Fibroblast of lung (primary cell): ENCODE measurements around the gene SBSN. TPM values are rescaled to one million over a fixed set of nuclear protein-coding genes. Genes with fewer than 3 reads are reported as not detected.
A peak's percentile ranks its signal among the peaks of the same experiment; 100 is the strongest.

Experiments
- DNase-seq, 2 donors: peaks; one replicate each; pipeline versions ENCODE4 v3.0.0 to v3.0.0-alpha.2; 2010; ENCODE audit warnings: low read depth in 2 of 2
- H2AFZ ChIP-seq: 2 replicates; pipeline ENCODE4 v1.5.1; 2012; ENCODE audit warnings: low read length, control low read depth, inconsistent platforms
- H3K27ac ChIP-seq: 2 replicates; pipeline ENCODE4 v1.5.1; 2011; ENCODE audit warnings: low read length, control low read depth; ENCODE audit not compliant: insufficient read depth
- H3K27me3 ChIP-seq: 2 replicates; pipeline ENCODE4 v1.5.1; 2011; ENCODE audit warnings: mild to moderate bottlenecking, low read length; ENCODE audit not compliant: control insufficient read depth, insufficient read depth
- H3K36me3 ChIP-seq: 2 replicates; pipeline ENCODE4 v1.5.1; 2011; ENCODE audit warnings: low read length; ENCODE audit not compliant: control insufficient read depth, insufficient read depth
- H3K4me1 ChIP-seq: 2 replicates; pipeline ENCODE4 v1.5.1; 2011; ENCODE audit warnings: low read length; ENCODE audit not compliant: control insufficient read depth, insufficient read depth; ENCODE audit errors: extremely low read depth
- H3K4me2 ChIP-seq: 2 replicates; pipeline ENCODE4 v1.5.1; 2011; ENCODE audit warnings: low read length, control low read depth; ENCODE audit not compliant: insufficient read depth; ENCODE audit errors: extremely low read depth
- H3K4me3 ChIP-seq, 4 experiments: fragments of 200-600 bp in 1 of 4; sonication (generic) in 1 of 4; replicated peaks in 1 of 4; 2 replicates each; pipeline ENCODE4 v1.5.1; 2011 to 2016; ENCODE audit warnings: low read length in 4 of 4, low read depth in 3 of 4, mild to moderate bottlenecking in 3 of 4, control low read depth in 2 of 4, inconsistent platforms in 1 of 4, mixed read lengths in 1 of 4; ENCODE audit not compliant: insufficient read depth in 1 of 4; ENCODE audit errors: control extremely low read depth in 1 of 4
- H3K79me2 ChIP-seq: 2 replicates; pipeline ENCODE4 v1.5.1; 2012; ENCODE audit warnings: mild to moderate bottlenecking, low read length, inconsistent platforms; ENCODE audit not compliant: control insufficient read depth, insufficient read depth
- H3K9ac ChIP-seq: 2 replicates; pipeline ENCODE4 v1.5.1; 2011; ENCODE audit warnings: mild to moderate bottlenecking, low read length, control low read depth; ENCODE audit not compliant: insufficient read depth
- H3K9me3 ChIP-seq: 2 replicates; pipeline ENCODE4 v1.5.1; 2012; ENCODE audit warnings: low read depth, low read length; ENCODE audit not compliant: control insufficient read depth, insufficient read depth
- H4K20me1 ChIP-seq: 2 replicates; pipeline ENCODE4 v1.5.1; 2011; ENCODE audit warnings: low read length; ENCODE audit not compliant: control insufficient read depth, insufficient read depth; ENCODE audit errors: extremely low read depth
- EZH2 ChIP-seq: IDR thresholded peaks from 2 replicates; pipeline ENCODE4 v1.5.1; 2012; ENCODE audit warnings: low read length, control low read depth, mild to moderate bottlenecking; ENCODE audit errors: missing control alignments
- polyA plus RNA-seq, 2 donors: library from polyadenylated mRNA; depleted of rRNA in 1 of 2; stranded (reverse) in 1 of 2; unstranded in 1 of 2; fragments of >200 nt; gene quantifications; 2 replicates each; pipeline ENCODE4 v1.2.1, GENCODE V29; 2011 to 2012; ENCODE audit warnings: missing spikeins in 1 of 2
- total RNA-seq: library from RNA; depleted of rRNA; stranded (reverse); fragments of >200 nt; gene quantifications from 2 replicates; pipeline ENCODE4 v1.2.1, GENCODE V29; 2014
- TF ChIP-seq, protein P1 (sequence below), 2 donors: IDR thresholded peaks in 1 of 2; conservative IDR thresholded peaks in 1 of 2; 1 replicate in 1 of 2; 2 replicates in 1 of 2; pipeline ENCODE4 v1.5.1; 2011 to 2012; ENCODE audit warnings: low read length in 2 of 2, control low read depth in 1 of 2, inconsistent platforms in 1 of 2, low read depth in 1 of 2, mild to moderate bottlenecking in 1 of 2

The SBSN gene
- total and polyA plus RNA-seq, 2 donors (not counting 1 experiment from before 2014, with no cell fraction given) = 1.6 to 4.1 TPM

DNA sequence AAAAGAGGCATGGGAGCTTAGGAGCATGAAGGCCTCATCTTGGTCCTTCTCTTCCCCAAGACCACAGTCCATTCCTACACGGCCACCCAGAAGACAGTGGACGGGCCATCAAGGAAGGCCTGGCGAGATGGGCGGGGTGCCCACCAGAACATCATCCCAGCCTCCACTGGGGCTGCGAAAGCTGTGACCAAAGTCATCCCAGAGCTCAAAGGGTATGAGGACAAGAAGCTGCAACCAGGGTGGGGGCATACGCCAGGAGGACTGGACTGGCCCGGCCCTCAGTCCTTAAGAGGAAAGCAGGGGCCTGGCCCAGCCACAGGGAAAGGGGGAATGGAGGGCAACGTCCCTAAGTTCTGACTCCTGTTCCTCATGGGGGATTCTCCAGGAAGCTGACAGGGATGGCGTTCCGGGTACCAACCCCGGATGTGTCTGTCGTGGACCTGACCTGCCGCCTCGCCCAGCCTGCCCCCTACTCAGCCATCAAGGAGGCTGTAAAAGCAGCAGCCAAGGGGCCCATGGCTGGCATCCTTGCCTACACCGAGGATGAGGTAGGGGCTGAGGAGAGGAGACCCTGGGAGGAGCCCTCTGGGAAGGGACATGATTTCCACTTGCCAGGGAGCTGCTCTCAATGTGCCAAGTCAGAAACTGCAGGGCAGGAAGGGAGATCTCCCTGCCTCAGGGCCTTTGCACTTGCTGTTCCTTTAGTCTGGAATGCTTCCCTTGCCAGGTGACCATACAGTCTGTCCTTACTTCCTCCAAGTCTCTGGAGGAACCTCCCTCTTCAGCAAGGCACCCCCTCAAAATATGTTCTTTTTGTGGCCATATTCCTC lies 15.4 kb upstream of the SBSN start:
- Histone ChIP-seq H3K36me3 (peaks cover 1% of the 10 kb centered on the region), H3K4me2 (no peak overlapping the region), H3K79me2 (peaks cover 18% of the 10 kb centered on the region), H3K27ac (no peak overlapping the region), H4K20me1 (no peaks in the 10 kb centered on the region), H3K9me3 (no peaks in the 10 kb centered on the region), H2AFZ (no peak overlapping the region), H3K4me3 (peak overlapping the region in 2 of 4 experiments; percentile 8 to 91), H3K9ac (no peak overlapping the region), H3K4me1 (peaks cover 5% of the 10 kb centered on the region), H3K27me3 (no peaks in the 10 kb centered on the region)
- no peak for DNase-seq
- TF ChIP-seq, protein P1, sequence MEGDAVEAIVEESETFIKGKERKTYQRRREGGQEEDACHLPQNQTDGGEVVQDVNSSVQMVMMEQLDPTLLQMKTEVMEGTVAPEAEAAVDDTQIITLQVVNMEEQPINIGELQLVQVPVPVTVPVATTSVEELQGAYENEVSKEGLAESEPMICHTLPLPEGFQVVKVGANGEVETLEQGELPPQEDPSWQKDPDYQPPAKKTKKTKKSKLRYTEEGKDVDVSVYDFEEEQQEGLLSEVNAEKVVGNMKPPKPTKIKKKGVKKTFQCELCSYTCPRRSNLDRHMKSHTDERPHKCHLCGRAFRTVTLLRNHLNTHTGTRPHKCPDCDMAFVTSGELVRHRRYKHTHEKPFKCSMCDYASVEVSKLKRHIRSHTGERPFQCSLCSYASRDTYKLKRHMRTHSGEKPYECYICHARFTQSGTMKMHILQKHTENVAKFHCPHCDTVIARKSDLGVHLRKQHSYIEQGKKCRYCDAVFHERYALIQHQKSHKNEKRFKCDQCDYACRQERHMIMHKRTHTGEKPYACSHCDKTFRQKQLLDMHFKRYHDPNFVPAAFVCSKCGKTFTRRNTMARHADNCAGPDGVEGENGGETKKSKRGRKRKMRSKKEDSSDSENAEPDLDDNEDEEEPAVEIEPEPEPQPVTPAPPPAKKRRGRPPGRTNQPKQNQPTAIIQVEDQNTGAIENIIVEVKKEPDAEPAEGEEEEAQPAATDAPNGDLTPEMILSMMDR (conservative IDR thresholded peaks at IDR 0.05 in 1 of 2, IDR thresholded peaks at IDR 0.05 in 1 of 2; ENCODE audit: low read depth in 1 of 2, low read length in 2 of 2) = no peak
- TF ChIP-seq EZH2 = no peak

DNA sequence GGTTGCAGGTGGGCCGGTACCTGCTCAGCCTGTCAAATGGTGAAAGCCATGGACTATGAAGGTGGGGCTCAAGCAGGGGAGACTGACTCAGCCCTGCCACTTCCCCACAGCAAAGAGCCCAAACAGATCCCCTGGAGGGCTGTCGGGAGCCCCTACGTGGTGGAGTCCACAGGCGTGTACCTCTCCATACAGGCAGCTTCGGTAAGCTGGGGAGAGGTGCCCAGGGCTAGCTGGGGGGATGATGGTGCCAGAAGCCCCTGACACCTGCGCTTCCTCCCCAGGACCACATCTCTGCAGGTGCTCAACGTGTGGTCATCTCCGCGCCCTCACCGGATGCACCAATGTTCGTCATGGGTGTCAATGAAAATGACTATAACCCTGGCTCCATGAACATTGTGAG lies 14.1 kb upstream of the SBSN start:
- no peak for TF ChIP-seq EZH2
- TF ChIP-seq, protein P1 (conservative IDR thresholded peaks at IDR 0.05 in 1 of 2, IDR thresholded peaks at IDR 0.05 in 1 of 2; ENCODE audit: low read depth in 1 of 2, low read length in 2 of 2) = no peak
- DNase-seq = no peak
- Histone ChIP-seq H3K27me3 (no peaks in the 10 kb centered on the region), H2AFZ (no peak overlapping the region), H3K4me1 (peaks cover 5% of the 10 kb centered on the region), H3K9me3 (no peaks in the 10 kb centered on the region), H3K27ac (no peak overlapping the region), H3K9ac (no peak overlapping the region), H3K4me2 (no peak overlapping the region), H3K36me3 (peaks cover 1% of the 10 kb centered on the region), H4K20me1 (no peaks in the 10 kb centered on the region), H3K79me2 (peaks cover 18% of the 10 kb centered on the region), H3K4me3 (no peak overlapping the region)

DNA sequence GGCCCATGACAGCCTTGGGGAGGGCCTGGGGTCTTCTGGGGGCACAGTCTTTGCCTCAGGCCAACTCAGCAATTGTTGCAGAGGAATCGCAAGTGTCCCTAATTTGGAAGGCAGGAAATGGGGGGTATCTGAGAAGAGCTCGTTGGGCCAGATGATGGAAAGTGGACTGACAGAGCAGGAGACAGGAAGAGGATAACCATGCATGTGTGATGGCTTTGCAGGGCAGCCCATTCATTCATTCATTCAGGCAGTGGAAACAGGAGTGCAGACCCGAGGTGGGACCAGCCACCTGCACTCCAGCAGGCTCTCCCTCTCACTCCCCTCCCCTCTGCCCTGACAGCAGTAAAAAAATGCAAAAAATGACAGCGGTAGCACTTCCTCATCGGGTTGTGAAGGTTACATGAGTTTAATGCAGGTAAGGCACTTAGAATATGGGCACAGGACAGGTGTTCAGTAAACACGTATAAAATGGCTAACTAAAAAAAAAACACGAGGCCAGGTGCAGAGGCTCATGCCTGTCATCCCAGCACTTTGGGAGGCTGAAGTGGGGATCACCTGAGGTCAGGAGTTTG lies 12.3 kb upstream of the SBSN start:
- no peak overlapping the region for H3K4me2 ChIP-seq
- peaks cover 2% of the 10 kb centered on the region for H3K4me1 ChIP-seq
- no peak overlapping the region for H2AFZ ChIP-seq
- TF ChIP-seq, protein P1 (conservative IDR thresholded peaks at IDR 0.05 in 1 of 2, IDR thresholded peaks at IDR 0.05 in 1 of 2; ENCODE audit: low read depth in 1 of 2, low read length in 2 of 2) = no peak
- TF ChIP-seq EZH2 = no peak
- peaks cover 7% of the 10 kb centered on the region for H3K79me2 ChIP-seq
- H3K9me3 ChIP-seq = no peaks in the 10 kb centered on the region
- H3K27me3 ChIP-seq = no peaks in the 10 kb centered on the region
- peaks cover 1% of the 10 kb centered on the region for H3K36me3 ChIP-seq
- no peak overlapping the region for H3K4me3 ChIP-seq
- no peaks in the 10 kb centered on the region for H4K20me1 ChIP-seq
- no peak overlapping the region for H3K27ac ChIP-seq
- DNase-seq = no peak
- H3K9ac ChIP-seq = no peak overlapping the region
